OCI-LY3 (cell line): ENCODE measurements around the gene TRIM38.

Source experiments
- EZH2phosphoT487 ChIP-seq: fragments of 200-600 bp; shearing (Covaris generic); IDR thresholded peaks from 2 replicates; pipeline ENCODE4 v1.6.1; 2018; ENCODE audit warnings: antibody characterized with exemption, mixed run types, low read depth
- TF ChIP-seq, protein P1 (sequence below): fragments of 200-600, 300-600 bp; sonication (generic); IDR thresholded peaks from 2 replicates; pipeline ENCODE4 v1.5.1; 2014; ENCODE audit warnings: antibody characterized with exemption, low read length, low read depth

DNA sequence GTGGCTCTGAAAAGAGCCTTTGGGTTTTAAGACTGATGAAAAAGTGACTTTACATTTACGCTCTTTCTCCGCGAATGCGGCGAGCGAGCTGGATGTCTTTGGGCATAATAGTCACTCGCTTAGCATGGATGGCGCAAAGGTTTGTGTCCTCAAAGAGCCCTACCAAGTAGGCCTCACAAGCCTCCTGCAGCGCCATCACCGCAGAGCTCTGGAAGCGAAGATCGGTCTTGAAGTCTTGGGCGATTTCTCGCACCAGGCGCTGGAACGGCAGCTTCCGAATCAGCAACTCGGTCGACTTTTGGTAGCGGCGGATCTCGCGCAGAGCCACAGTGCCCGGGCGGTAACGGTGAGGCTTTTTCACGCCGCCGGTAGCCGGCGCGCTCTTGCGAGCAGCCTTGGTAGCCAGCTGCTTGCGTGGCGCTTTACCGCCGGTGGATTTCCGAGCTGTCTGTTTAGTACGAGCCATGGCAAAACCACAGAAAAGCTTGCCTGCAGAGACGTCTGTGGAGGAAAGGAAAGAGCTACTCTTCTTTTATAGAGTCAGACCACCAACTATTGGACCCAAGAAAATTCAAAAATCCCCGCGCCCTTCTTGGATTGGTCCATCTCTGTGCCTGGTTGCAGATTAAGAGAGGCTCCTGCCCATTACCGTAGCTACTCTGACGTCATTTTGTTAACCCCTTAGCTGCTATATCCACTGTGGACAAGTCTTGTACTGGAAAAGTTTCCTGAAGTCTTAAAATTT, 69.2 kb downstream of the TRIM38 start:
- TF ChIP-seq, protein P1, sequence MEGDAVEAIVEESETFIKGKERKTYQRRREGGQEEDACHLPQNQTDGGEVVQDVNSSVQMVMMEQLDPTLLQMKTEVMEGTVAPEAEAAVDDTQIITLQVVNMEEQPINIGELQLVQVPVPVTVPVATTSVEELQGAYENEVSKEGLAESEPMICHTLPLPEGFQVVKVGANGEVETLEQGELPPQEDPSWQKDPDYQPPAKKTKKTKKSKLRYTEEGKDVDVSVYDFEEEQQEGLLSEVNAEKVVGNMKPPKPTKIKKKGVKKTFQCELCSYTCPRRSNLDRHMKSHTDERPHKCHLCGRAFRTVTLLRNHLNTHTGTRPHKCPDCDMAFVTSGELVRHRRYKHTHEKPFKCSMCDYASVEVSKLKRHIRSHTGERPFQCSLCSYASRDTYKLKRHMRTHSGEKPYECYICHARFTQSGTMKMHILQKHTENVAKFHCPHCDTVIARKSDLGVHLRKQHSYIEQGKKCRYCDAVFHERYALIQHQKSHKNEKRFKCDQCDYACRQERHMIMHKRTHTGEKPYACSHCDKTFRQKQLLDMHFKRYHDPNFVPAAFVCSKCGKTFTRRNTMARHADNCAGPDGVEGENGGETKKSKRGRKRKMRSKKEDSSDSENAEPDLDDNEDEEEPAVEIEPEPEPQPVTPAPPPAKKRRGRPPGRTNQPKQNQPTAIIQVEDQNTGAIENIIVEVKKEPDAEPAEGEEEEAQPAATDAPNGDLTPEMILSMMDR = no peak
- TF ChIP-seq EZH2phosphoT487 = no peak
